CD4-positive, alpha-beta T cell (primary cell): ENCODE data around the gene MLXIPL. TPM values are rescaled to one million over a fixed set of nuclear protein-coding genes. Genes with fewer than 3 reads are reported as not detected.

ENCODE experiments used
- ATAC-seq: fragments of 200-7000 bp; cut with Tn5 transposase; one replicate; pipeline ENCODE4 v1.10.0; 2022; ENCODE audit warnings: mild to moderate bottlenecking; ENCODE audit not compliant: poor library complexity
- CTCF ChIA-PET: fragments of 350-600 bp; sonication (Branson Sonifier 250); formaldehyde crosslinking; loops from one replicate; lab custom pipeline; 2021; ENCODE audit warnings: antibody characterized with exemption, inconsistent platforms; lab: Charles Lee
- POLR2A ChIA-PET: fragments of 350-600 bp; sonication (Branson Sonifier 250); formaldehyde crosslinking; loops from one replicate; lab custom pipeline; 2021; ENCODE audit warnings: antibody characterized with exemption, inconsistent platforms; lab: Charles Lee
- DNase-seq, 14 experiments: peaks; one replicate each; pipeline ENCODE4 v3.0.0-alpha.2; 2013 to 2020; ENCODE audit warnings: mixed read lengths in 2 of 14
- H3K27ac ChIP-seq, 2 donors: one replicate each; pipeline versions ENCODE4 v1.5.1 to v1.7.0; 2013; ENCODE audit warnings: low read length in 2 of 2, low read depth in 1 of 2, mild to moderate bottlenecking in 1 of 2
- H3K27me3 ChIP-seq, 2 experiments: 1 replicate in 1 of 2; 2 replicates in 1 of 2; pipeline versions ENCODE4 v1.6.1 to v1.7.0; 2013; ENCODE audit warnings: low read length in 2 of 2, control low read depth in 1 of 2, mild to moderate bottlenecking in 1 of 2, moderate library complexity in 1 of 2; ENCODE audit not compliant: insufficient read depth in 2 of 2, control insufficient read depth in 1 of 2
- H3K36me3 ChIP-seq: one replicate; pipeline ENCODE4 v1.6.1; 2013; ENCODE audit warnings: low read length, control low read depth; ENCODE audit not compliant: insufficient read depth
- H3K4me1 ChIP-seq: one replicate; pipeline ENCODE4 v1.6.1; 2013; ENCODE audit warnings: low read length, control low read depth; ENCODE audit not compliant: insufficient read depth
- H3K4me3 ChIP-seq: one replicate; pipeline ENCODE4 v1.5.1; 2013; ENCODE audit warnings: mild to moderate bottlenecking, low read length, moderate library complexity
- H3K9me3 ChIP-seq, 2 experiments: 1 replicate in 1 of 2; 2 replicates in 1 of 2; pipeline versions ENCODE4 v1.6.1 to v1.7.0; 2013; ENCODE audit warnings: low read length in 2 of 2, mild to moderate bottlenecking in 2 of 2, control low read depth in 1 of 2, moderate library complexity in 1 of 2; ENCODE audit not compliant: control insufficient read depth in 1 of 2, insufficient read depth in 1 of 2
- H3K27ac Mint-ChIP-seq: one replicate; pipeline ENCODE4 v1.8.0; 2020; ENCODE audit warnings: mixed read lengths
- H3K27me3 Mint-ChIP-seq: one replicate; pipeline ENCODE4 v1.8.0; 2021; ENCODE audit warnings: mixed read lengths
- H3K36me3 Mint-ChIP-seq: one replicate; pipeline ENCODE4 v1.8.0; 2021; ENCODE audit warnings: low read depth, mixed read lengths
- H3K4me1 Mint-ChIP-seq: one replicate; pipeline ENCODE4 v1.8.0; 2021; ENCODE audit warnings: low read depth, mixed read lengths
- H3K4me3 Mint-ChIP-seq: one replicate; pipeline ENCODE4 v1.8.0; 2020; ENCODE audit warnings: mild to moderate bottlenecking, mixed read lengths
- H3K9me3 Mint-ChIP-seq: one replicate; pipeline ENCODE4 v1.8.0; 2020; ENCODE audit warnings: mixed read lengths
- intact Hi-C, 2 experiments: fragments of 100-400 bp; cut with DNase I in 1 of 2; cut with micrococcal nuclease in 1 of 2; formaldehyde crosslinking; loops; one replicate each; pipeline versions ENCODE4 v1.15.1 to v1.9.0; 2023 to 2025; cut with DNase I, micrococcal nuclease
- total RNA-seq, 174 experiments: library from RNA in 2 of 174; stranded (reverse) in 2 of 174; gene quantifications; one replicate each; pipeline ENCODE4 v1.2.3 and lab custom pipeline; 2021 to 2026
- TF ChIP-seq, protein P1 (sequence below): fragments of 200-600 bp; IDR thresholded peaks from one replicate; pipeline ENCODE4 v1.8.0; 2022; ENCODE audit warnings: antibody characterized with exemption, mild to moderate bottlenecking

Gene MLXIPL
- total RNA-seq, 2 experiments from 2014 or later, result not detected

- POLR2A ChIA-PET, result no interaction called here
- CTCF ChIA-PET, result no interaction called here
- H3K27ac Mint-ChIP-seq, result no peak overlapping the region
- no peaks in the 10 kb centered on the region for H3K9me3 Mint-ChIP-seq
- H3K27me3 Mint-ChIP-seq, result peaks cover 47% of the 10 kb centered on the region
- no peaks in the 10 kb centered on the region for H3K4me1 Mint-ChIP-seq
- Histone ChIP-seq H3K9me3 (no peaks in the 10 kb centered on the region), H3K27ac (no peak overlapping the region), H3K27me3 (peaks cover 8 to 20% of the 10 kb centered on the region in 2 experiments), H3K36me3 (no peaks in the 10 kb centered on the region), H3K4me1 (no peaks in the 10 kb centered on the region), H3K4me3 (no peak overlapping the region)
- ATAC-seq, result no peak
- no peak overlapping the region for H3K4me3 Mint-ChIP-seq
- TF ChIP-seq, protein P1, sequence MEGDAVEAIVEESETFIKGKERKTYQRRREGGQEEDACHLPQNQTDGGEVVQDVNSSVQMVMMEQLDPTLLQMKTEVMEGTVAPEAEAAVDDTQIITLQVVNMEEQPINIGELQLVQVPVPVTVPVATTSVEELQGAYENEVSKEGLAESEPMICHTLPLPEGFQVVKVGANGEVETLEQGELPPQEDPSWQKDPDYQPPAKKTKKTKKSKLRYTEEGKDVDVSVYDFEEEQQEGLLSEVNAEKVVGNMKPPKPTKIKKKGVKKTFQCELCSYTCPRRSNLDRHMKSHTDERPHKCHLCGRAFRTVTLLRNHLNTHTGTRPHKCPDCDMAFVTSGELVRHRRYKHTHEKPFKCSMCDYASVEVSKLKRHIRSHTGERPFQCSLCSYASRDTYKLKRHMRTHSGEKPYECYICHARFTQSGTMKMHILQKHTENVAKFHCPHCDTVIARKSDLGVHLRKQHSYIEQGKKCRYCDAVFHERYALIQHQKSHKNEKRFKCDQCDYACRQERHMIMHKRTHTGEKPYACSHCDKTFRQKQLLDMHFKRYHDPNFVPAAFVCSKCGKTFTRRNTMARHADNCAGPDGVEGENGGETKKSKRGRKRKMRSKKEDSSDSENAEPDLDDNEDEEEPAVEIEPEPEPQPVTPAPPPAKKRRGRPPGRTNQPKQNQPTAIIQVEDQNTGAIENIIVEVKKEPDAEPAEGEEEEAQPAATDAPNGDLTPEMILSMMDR, result no peak
- intact Hi-C loops, result no loop called here
- no peak for DNase-seq
- H3K36me3 Mint-ChIP-seq, result no peaks in the 10 kb centered on the region
Measured at GRCh38 chr7:73613954-73614735, 10.2 kb downstream of the MLXIPL start.

DNA sequence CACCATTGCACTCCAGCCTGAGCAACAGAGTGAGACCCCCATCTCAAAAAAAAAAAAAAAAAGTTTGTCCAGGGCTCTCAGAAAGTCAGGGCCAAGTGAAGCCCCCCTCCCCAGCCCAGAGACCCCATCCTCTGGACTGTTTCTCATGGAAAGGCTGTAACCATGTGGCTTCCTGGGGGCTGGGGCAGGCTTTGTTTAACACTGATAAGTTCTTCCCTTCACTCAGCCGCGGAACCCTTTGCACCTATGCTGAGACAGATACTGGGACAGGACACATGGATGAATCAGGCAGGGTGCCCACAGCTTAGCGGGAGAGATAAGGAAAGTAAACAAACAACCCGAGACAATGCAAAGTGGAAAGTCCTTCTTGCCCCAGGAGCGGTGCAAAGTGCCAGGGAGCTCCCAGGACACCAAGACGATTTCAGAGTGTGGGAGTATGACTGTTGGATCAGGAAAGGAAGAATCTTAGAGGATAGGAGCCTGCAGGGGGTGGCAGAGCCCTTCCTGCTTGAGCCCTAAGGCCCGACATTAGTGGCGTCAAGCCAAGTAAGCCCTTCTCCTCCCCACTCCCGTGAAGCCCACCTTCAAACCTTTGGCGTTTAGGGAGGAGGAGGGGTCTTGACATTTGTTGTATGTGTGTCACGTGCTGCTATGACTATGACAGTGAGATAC is 11.6 kb downstream of the MLXIPL start:
- intact Hi-C loops, result no loop called here
- Histone ChIP-seq H3K4me1 (no peaks in the 10 kb centered on the region), H3K27ac (no peak overlapping the region), H3K9me3 (no peaks in the 10 kb centered on the region), H3K4me3 (no peak overlapping the region), H3K36me3 (no peaks in the 10 kb centered on the region), H3K27me3 (peaks cover 8 to 20% of the 10 kb centered on the region in 2 experiments)
- Mint-ChIP-seq H3K9me3 (no peaks in the 10 kb centered on the region), H3K27me3 (peaks cover 46% of the 10 kb centered on the region), H3K4me3 (no peak overlapping the region), H3K27ac (no peak overlapping the region), H3K4me1 (no peaks in the 10 kb centered on the region), H3K36me3 (no peaks in the 10 kb centered on the region)
- DNase-seq, result no peak
- CTCF ChIA-PET, result no interaction called here
- POLR2A ChIA-PET, result no interaction called here
- no peak for ATAC-seq
- TF ChIP-seq, protein P1, result no peak

DNA sequence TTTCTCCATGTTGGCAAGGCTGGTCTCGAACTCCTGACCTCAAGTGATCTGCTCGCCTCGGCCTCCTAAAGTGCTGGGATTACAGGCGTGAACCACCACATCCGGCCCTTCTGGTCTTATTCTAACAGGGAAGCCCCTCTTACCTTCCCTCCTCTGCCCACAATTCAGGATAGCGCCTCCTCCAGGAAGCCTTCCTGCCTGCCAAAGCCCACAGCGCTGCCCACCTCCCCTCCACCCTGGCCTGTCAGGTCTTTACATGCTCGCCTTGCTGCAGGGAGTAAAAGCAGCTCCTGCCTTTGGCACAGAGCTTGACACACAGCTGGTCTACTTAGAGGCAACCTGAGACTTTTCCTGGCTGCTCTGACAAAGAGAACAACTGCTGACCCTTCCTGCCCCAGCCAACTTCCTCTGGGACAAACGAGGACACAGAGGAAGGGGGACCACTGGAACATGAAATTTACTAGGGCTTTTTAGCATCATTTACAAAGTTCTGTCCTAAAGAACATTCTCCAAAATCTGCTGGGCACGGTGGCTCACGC is 13.2 kb downstream of the MLXIPL start:
- TF ChIP-seq, protein P1, result no peak
- ATAC-seq, result no peak
- no peak overlapping the region for H3K27ac Mint-ChIP-seq

More for the DNA sequence above, 13.2 kb downstream of the MLXIPL start:
- Histone ChIP-seq H3K4me1 (peaks cover 8% of the 10 kb centered on the region), H3K4me3 (no peak overlapping the region), H3K27me3 (peaks cover 16 to 20% of the 10 kb centered on the region in 2 experiments), H3K9me3 (peaks cover 0 to 6% of the 10 kb centered on the region in 2 experiments), H3K27ac (no peak overlapping the region), H3K36me3 (no peaks in the 10 kb centered on the region)
- no peaks in the 10 kb centered on the region for H3K36me3 Mint-ChIP-seq
- H3K4me1 Mint-ChIP-seq, result no peaks in the 10 kb centered on the region
- DNase-seq, result no peak
- CTCF ChIA-PET, result no interaction called here
- no peak overlapping the region for H3K4me3 Mint-ChIP-seq
- POLR2A ChIA-PET, result no interaction called here
- intact Hi-C loops, result no loop called here
- H3K9me3 Mint-ChIP-seq, result no peaks in the 10 kb centered on the region
- peaks cover 53% of the 10 kb centered on the region for H3K27me3 Mint-ChIP-seq
